B cell (primary cell): ENCODE results near the gene SCN1B. TPM values are rescaled to one million over a fixed set of nuclear protein-coding genes. Genes with fewer than 3 reads are reported as not detected.

Experiments
- ATAC-seq: fragments of 200-7000 bp; cut with Tn5 transposase; one replicate; pipeline ENCODE4 v1.10.0; 2021; ENCODE audit warnings: low read depth, mild to moderate bottlenecking, moderate number of reproducible peaks, moderate library complexity
- CTCF ChIA-PET: fragments of 350-600 bp; sonication (Branson Sonifier 250); formaldehyde crosslinking; loops from one replicate; lab custom pipeline; 2021; ENCODE audit warnings: antibody characterized with exemption, inconsistent platforms; lab: Charles Lee
- POLR2A ChIA-PET: fragments of 350-600 bp; sonication (Branson Sonifier 250); formaldehyde crosslinking; loops from one replicate; lab custom pipeline; 2021; ENCODE audit warnings: antibody characterized with exemption; lab: Charles Lee
- DNase-seq: peaks from one replicate; pipeline ENCODE4 v3.0.0; 2013
- H2AFZ ChIP-seq: 2 replicates; pipeline ENCODE4 v1.6.1; 2012; ENCODE audit warnings: mild to moderate bottlenecking, low read depth, low read length; ENCODE audit not compliant: insufficient read depth, poor library complexity, severe bottlenecking
- H3K27ac ChIP-seq, 2 donors: 1 replicate in 1 of 2; 2 replicates in 1 of 2; pipeline ENCODE4 v1.5.1; 2012 to 2013; ENCODE audit warnings: low read length in 2 of 2, mild to moderate bottlenecking in 2 of 2, moderate library complexity in 1 of 2
- H3K27me3 ChIP-seq, 4 experiments: fragments of 200-600 bp in 1 of 4; sonication (generic) in 1 of 4; replicated peaks in 1 of 4; 1 replicate in 2 of 4; 2 replicates in 2 of 4; pipeline versions ENCODE4 v1.6.1 to v1.7.0; 2013 to 2016; ENCODE audit warnings: low read length in 3 of 4, mild to moderate bottlenecking in 2 of 4, mixed read lengths in 1 of 4, moderate library complexity in 1 of 4; ENCODE audit not compliant: insufficient read depth in 4 of 4, control insufficient read depth in 3 of 4; ENCODE audit errors: control extremely low read depth in 1 of 4
- H3K36me3 ChIP-seq, 2 experiments: replicated peaks in 1 of 2; 1 replicate in 1 of 2; 2 replicates in 1 of 2; pipeline versions ENCODE4 v1.6.1 to v1.7.1; 2013; ENCODE audit warnings: low read length in 1 of 2; ENCODE audit not compliant: insufficient read depth in 2 of 2, control insufficient read depth in 1 of 2; ENCODE audit errors: control extremely low read depth in 1 of 2, extremely low read depth in 1 of 2
- H3K4me1 ChIP-seq, 2 donors: fragments of 200-600 bp in 1 of 2; sonication (generic) in 1 of 2; 1 replicate in 1 of 2; 2 replicates in 1 of 2; pipeline versions ENCODE4 v1.5.1 to v1.6.1; 2013 to 2017; ENCODE audit warnings: low read length in 2 of 2; ENCODE audit not compliant: control insufficient read depth in 2 of 2, insufficient read depth in 2 of 2
- H3K4me2 ChIP-seq: replicated peaks from 2 replicates; pipeline ENCODE3; 2012; ENCODE audit warnings: mild to moderate bottlenecking, low read depth, low read length; ENCODE audit not compliant: poor library complexity, severe bottlenecking
- H3K4me3 ChIP-seq, 5 experiments: fragments of 200-600 bp in 1 of 5; sonication (generic) in 1 of 5; 1 replicate in 3 of 5; 2 replicates in 2 of 5; pipeline versions ENCODE4 v1.5.1 to v1.7.0; 2011 to 2016; ENCODE audit warnings: low read length in 4 of 5, mild to moderate bottlenecking in 4 of 5, low read depth in 2 of 5, control low read depth in 1 of 5, moderate library complexity in 1 of 5; ENCODE audit not compliant: insufficient read depth in 1 of 5; ENCODE audit errors: control extremely low read depth in 1 of 5, extremely low read depth in 1 of 5
- H3K79me2 ChIP-seq: fragments of 200-600 bp; sonication (generic); one replicate; pipeline ENCODE4 v1.6.0; 2016; ENCODE audit warnings: low read length; ENCODE audit not compliant: control insufficient read depth, insufficient read depth
- H3K9ac ChIP-seq: fragments of 200-600 bp; sonication (generic); 2 replicates; pipeline ENCODE4 v1.6.1; 2017; ENCODE audit warnings: mild to moderate bottlenecking, low read length, moderate library complexity
- H3K9me3 ChIP-seq, 3 donors: one replicate each; pipeline versions ENCODE4 v1.6.1 to v1.7.1; 2013; ENCODE audit warnings: low read length in 2 of 3; ENCODE audit not compliant: control insufficient read depth in 2 of 3, insufficient read depth in 1 of 3; ENCODE audit errors: control extremely low read depth in 1 of 3
- H4K20me1 ChIP-seq: 2 replicates; pipeline ENCODE4 v1.6.0; 2012; ENCODE audit warnings: mild to moderate bottlenecking, low read length; ENCODE audit not compliant: insufficient read depth, control insufficient read depth, poor library complexity, severe bottlenecking
- H3K27ac Mint-ChIP-seq: one replicate; pipeline ENCODE4 v1.8.0; 2021; ENCODE audit warnings: mixed read lengths
- H3K27me3 Mint-ChIP-seq: one replicate; pipeline ENCODE4 v1.8.0; 2021; ENCODE audit warnings: mixed read lengths
- H3K4me1 Mint-ChIP-seq: one replicate; pipeline ENCODE4 v1.8.0; 2021; ENCODE audit warnings: mixed read lengths
- H3K4me3 Mint-ChIP-seq: one replicate; pipeline ENCODE4 v1.8.0; 2021; ENCODE audit warnings: mixed read lengths
- H3K9me3 Mint-ChIP-seq: one replicate; pipeline ENCODE4 v1.8.0; 2022; ENCODE audit warnings: mixed read lengths; ENCODE audit not compliant: insufficient read depth
- CTCF ChIP-seq: fragments of 200-600 bp; IDR thresholded peaks from one replicate; pipeline ENCODE4 v1.8.0; 2022; ENCODE audit warnings: antibody characterized with exemption, mild to moderate bottlenecking
- EZH2 ChIP-seq: IDR thresholded peaks from 2 replicates; pipeline ENCODE4 v1.6.1; 2012; ENCODE audit warnings: borderline replicate concordance, low read depth, mild to moderate bottlenecking, moderate library complexity, low read length; ENCODE audit not compliant: insufficient read depth, poor library complexity, severe bottlenecking
- WGBS: methylation state at CpG from one replicate; pipeline ENCODE4 v1.1.5; 2013; ENCODE audit warnings: missing lambda C conversion rate; ENCODE audit not compliant: insufficient coverage; 5-methylcytosine and 5-hydroxymethylcytosine counted together
- intact Hi-C: fragments of 100-400 bp; cut with micrococcal nuclease; formaldehyde crosslinking; loops from one replicate; pipeline ENCODE4 v1.10.0; 2022
- polyA plus RNA-seq: library from polyadenylated mRNA; depleted of rRNA; stranded (reverse); fragments of >200 nt; gene quantifications from 2 replicates; pipeline ENCODE4 v1.2.3, GENCODE V29; 2012
- total RNA-seq, 2 donors: library from RNA; stranded (reverse); fragments of 120-200 nt in 1 of 2; gene quantifications; 1 replicate in 1 of 2; 2 replicates in 1 of 2; pipeline versions ENCODE4 v1.2.3 to v1.2.4, GENCODE V29; 2013 to 2022

SCN1B gene
- total and polyA plus RNA-seq, 2 donors (not counting 1 experiment from before 2014, with no cell fraction given): 0.52 to 0.72 TPM

- peaks cover under 1% of the 10 kb centered on the region for H3K79me2 ChIP-seq
- no peak overlapping the region for H3K4me3 ChIP-seq
- ATAC-seq: no peak
- no peak for DNase-seq
- no peaks in the 10 kb centered on the region for H4K20me1 ChIP-seq
- H3K9me3 Mint-ChIP-seq: no peaks in the 10 kb centered on the region
- TF ChIP-seq CTCF: no peak
- no peak for TF ChIP-seq EZH2
- H3K27ac ChIP-seq: no peak overlapping the region
- no peaks in the 10 kb centered on the region for H3K36me3 ChIP-seq
- H3K4me1 Mint-ChIP-seq: peaks cover 26% of the 10 kb centered on the region
- H3K27ac Mint-ChIP-seq: no peak overlapping the region
- 66% methylated on average over 6 of the region's 9 CpGs for WGBS
- no peak overlapping the region for H3K9ac ChIP-seq
- CTCF ChIA-PET: no interaction called here
- no peak overlapping the region for H2AFZ ChIP-seq
- H3K9me3 ChIP-seq: peaks cover 0 to 9% (median 0%) of the 10 kb centered on the region in 3 donors
- H3K4me1 ChIP-seq: peaks cover 12 to 28% of the 10 kb centered on the region in 2 donors
- H3K27me3 Mint-ChIP-seq: peaks cover 4% of the 10 kb centered on the region
- H3K4me2 ChIP-seq: no peak overlapping the region
- intact Hi-C loops: no loop called here
- H3K27me3 ChIP-seq: peaks cover 0 to 4% (median 0%) of the 10 kb centered on the region in 4 experiments
- no peak overlapping the region for H3K4me3 Mint-ChIP-seq
- POLR2A ChIA-PET: no interaction called here
Observed at GRCh38 chr19:34994286-34994642, 36.0 kb upstream of the SCN1B start.

- DNase-seq (no peak), ATAC-seq (no peak)
- 98% methylated on average over 16 of the region's 17 CpGs for WGBS
- intact Hi-C loops: no loop called here
- H3K27ac ChIP-seq: no peak overlapping the region
- H2AFZ ChIP-seq: no peak overlapping the region
- POLR2A ChIA-PET: no interaction called here
- CTCF ChIA-PET: interaction anchor here (0.6 to 1.8 kb wide), 2 partner anchors 23 to 193 kb away, joined by 3 to 6 read pairs; no protein-coding TSS in a partner anchor
- H3K27me3 Mint-ChIP-seq: peaks cover 4% of the 10 kb centered on the region
- H3K4me3 Mint-ChIP-seq: no peak overlapping the region
- peaks cover 0 to 9% (median 0%) of the 10 kb centered on the region in 3 donors for H3K9me3 ChIP-seq
- H3K27ac Mint-ChIP-seq: no peak overlapping the region
- H3K27me3 ChIP-seq: peaks cover 0 to 4% (median 0%) of the 10 kb centered on the region in 4 experiments
- H4K20me1 ChIP-seq: no peaks in the 10 kb centered on the region
- no peaks in the 10 kb centered on the region for H3K36me3 ChIP-seq
- no peak overlapping the region for H3K9ac ChIP-seq
- H3K9me3 Mint-ChIP-seq: no peaks in the 10 kb centered on the region
- no peak for TF ChIP-seq CTCF
- no peak for TF ChIP-seq EZH2
- H3K4me3 ChIP-seq: no peak overlapping the region
- no peak overlapping the region for H3K4me2 ChIP-seq
- peaks cover 30% of the 10 kb centered on the region for H3K4me1 Mint-ChIP-seq
- H3K4me1 ChIP-seq: peaks cover 19 to 34% of the 10 kb centered on the region in 2 donors
- H3K79me2 ChIP-seq: peaks cover 7% of the 10 kb centered on the region
Observed at GRCh38 chr19:34994643-34995541, 35.4 kb upstream of the SCN1B start.
